Stimulated activated naive CD8-positive, alpha-beta T cell treated with anti-CD3 and anti-CD28 coated beads, Interleukin-15, amount 100 ng/mL, for 72 hours (primary cell): ENCODE measurements around the gene IRF1.

Experiments used
- ATAC-seq: fragments of 150-1000 bp; cut with Tn5 transposase; 2 replicates; pipeline ENCODE4 v1.10.0; 2021; ENCODE audit warnings: mild to moderate bottlenecking, moderate library complexity
- DNase-seq, 2 donors: peaks; one replicate each; pipeline ENCODE4 v3.0.0; 2021 to 2022
- H3K27ac Mint-ChIP-seq, 2 donors: one replicate each; pipeline ENCODE4 v1.8.0; 2022; ENCODE audit warnings: mild to moderate bottlenecking in 2 of 2, mixed read lengths in 2 of 2, moderate library complexity in 2 of 2
- H3K27me3 Mint-ChIP-seq: one replicate; pipeline ENCODE4 v1.8.0; 2022; ENCODE audit warnings: mixed read lengths
- H3K4me1 Mint-ChIP-seq: one replicate; pipeline ENCODE4 v1.8.0; 2022; ENCODE audit warnings: mild to moderate bottlenecking, mixed read lengths
- H3K4me3 Mint-ChIP-seq, 2 donors: one replicate each; pipeline ENCODE4 v1.8.0; 2022; ENCODE audit warnings: mild to moderate bottlenecking in 2 of 2, mixed read lengths in 2 of 2, moderate library complexity in 1 of 2
- H3K9me3 Mint-ChIP-seq, 2 donors: one replicate each; pipeline ENCODE4 v1.8.0; 2022; ENCODE audit warnings: mixed read lengths in 2 of 2

Gene IRF1

DNA sequence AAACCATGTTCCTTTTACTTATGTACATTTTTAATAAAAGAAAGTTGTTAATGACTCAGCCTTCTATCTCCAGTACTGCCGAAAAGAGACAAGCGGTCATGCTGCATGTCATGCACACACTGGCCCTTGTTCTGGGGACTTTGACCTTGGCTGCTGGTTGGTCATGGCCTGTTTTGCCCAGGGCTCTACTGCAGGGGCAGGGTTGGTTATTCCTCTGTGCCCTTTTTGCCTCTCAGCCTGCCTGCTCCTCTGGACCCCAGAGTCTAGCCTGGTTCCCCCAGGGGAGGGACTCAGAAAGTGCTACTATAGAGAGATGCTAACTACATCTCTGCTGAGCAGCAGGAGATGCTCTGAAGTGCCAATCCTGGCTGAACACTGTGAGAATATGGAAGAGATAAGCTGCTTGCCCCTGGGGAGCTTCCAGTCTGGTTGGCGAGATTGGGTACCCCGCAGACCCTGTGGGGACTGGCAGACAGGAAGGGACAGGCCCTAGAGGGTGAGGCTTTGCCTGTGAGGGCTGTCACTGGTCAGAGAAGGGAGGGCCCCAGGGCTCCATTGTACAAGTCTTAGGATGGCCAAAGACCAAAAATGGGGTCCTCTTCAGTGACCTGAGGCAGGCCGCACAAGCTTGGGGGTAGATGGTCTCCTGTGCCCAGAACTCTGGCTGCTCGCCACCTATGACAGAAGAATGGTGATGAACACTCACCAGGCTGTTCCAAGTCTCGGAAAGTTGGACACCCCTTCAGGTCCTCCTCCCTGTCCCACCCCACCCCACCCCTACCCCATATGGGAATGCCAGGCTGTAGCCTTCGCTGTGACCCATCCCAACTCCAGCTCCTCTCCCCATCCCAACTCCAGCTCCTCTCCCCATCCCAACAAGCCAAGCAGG lies 14.3 kb downstream of the IRF1 start:
- DNase-seq (peak; percentile 14 to 28), ATAC-seq (no peak)
- Mint-ChIP-seq H3K27ac (peak overlapping the region; percentile 64 to 96), H3K4me1 (peaks cover 98% of the 10 kb centered on the region), H3K4me3 (peak overlapping the region in 1 of 2 donors; percentile 9), H3K27me3 (no peaks in the 10 kb centered on the region), H3K9me3 (no peaks in the 10 kb centered on the region)

DNA sequence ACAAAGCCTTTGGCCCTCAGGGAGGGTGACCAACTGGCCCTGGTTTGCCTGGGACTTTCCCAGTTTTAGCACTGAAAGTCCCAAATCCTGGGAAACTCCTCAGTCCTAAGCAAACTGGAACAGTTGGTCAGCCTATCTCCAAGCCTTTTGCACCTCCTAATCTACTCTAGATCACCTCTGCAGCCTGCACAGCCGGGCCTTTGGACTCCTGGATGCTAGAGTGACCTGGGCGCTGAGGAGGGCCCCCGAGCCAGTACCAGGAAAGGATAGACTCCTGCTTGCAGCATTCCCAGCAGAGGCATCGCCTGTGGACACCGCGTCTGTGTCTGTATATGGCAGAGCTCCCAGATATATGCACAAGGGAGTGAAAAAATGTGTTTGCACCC lies 15.1 kb downstream of the IRF1 start:
- ATAC-seq, result no peak
- no peaks in the 10 kb centered on the region for H3K27me3 Mint-ChIP-seq
- H3K27ac Mint-ChIP-seq, result peak overlapping the region in 1 of 2 donors; percentile 95
- H3K9me3 Mint-ChIP-seq, result no peaks in the 10 kb centered on the region
- peak in 1 of 2 donors; percentile 8 for DNase-seq
- H3K4me1 Mint-ChIP-seq, result peaks cover 98% of the 10 kb centered on the region
- H3K4me3 Mint-ChIP-seq, result peak overlapping the region in 1 of 2 donors; percentile 51

DNA sequence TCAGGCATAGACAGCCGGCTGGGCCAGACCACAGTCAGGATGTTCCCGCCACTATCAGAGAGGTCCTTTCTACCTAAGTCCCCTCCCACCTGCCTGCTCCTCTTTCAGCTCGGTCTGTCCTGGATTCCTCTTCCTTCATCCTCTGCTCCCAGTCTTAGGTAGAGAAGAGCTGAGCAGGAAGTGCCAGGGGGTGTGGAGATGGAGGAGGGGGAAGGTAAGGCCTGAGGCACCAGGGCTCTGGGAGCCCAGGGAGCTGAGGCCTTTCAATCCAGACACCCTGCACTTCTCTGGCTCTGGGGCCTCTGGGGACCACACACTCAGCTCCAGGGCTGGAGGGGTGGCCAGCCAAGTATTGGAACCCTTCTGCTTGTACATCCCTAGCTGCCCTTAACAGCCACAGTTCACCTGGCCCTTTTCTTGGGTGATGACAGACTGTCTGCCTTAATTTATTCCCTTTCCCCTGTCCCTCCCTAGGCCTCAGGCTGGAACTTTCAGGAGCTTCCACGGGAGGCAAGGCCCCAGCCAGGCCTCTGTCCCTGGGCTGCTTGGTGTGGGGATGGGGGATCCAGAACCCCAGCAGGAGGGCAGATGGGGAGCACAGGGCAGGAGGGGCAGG lies 15.6 kb downstream of the IRF1 start:
- ATAC-seq, result no peak
- Mint-ChIP-seq H3K4me1 (peaks cover 98% of the 10 kb centered on the region), H3K27me3 (no peaks in the 10 kb centered on the region), H3K9me3 (no peaks in the 10 kb centered on the region), H3K27ac (peak overlapping the region; percentile 14 to 95), H3K4me3 (peak overlapping the region in 1 of 2 donors; percentile 27)
- peak in 1 of 2 donors; percentile 10 for DNase-seq

DNA sequence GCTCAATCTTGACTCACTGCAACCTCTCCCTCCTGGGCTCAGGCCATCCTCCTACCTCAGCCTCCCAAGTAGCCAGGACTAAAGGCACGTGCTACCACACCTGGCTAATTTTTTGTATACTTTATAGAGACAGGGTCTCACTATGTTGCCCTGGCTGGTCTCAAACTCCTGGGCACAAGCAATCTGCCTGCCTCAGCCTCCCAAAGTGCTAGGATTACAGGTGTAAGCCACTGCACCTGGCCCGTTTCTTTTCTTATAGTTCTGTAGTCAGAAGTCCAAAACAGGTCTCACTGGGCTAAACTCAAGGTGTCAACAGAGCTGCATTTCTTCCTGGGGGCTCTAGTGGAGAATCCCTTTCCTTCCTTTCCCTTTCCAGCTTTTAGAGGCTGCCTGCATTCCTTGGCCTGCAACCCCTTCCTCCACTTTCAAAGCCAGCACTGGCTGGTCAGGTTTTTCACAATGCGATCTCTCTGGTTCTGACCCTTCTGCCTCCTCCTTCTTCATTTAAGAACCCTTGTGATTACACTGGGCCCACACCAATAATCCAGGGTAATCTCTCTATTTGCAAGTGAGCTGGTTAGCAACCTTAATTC lies 16.3 kb downstream of the IRF1 start:
- Mint-ChIP-seq H3K27me3 (no peaks in the 10 kb centered on the region), H3K4me3 (no peak overlapping the region), H3K27ac (peak overlapping the region; percentile 14 to 95), H3K4me1 (peaks cover 98% of the 10 kb centered on the region), H3K9me3 (no peaks in the 10 kb centered on the region)
- peak in 1 of 2 donors; percentile 5 for DNase-seq
- no peak for ATAC-seq

DNA sequence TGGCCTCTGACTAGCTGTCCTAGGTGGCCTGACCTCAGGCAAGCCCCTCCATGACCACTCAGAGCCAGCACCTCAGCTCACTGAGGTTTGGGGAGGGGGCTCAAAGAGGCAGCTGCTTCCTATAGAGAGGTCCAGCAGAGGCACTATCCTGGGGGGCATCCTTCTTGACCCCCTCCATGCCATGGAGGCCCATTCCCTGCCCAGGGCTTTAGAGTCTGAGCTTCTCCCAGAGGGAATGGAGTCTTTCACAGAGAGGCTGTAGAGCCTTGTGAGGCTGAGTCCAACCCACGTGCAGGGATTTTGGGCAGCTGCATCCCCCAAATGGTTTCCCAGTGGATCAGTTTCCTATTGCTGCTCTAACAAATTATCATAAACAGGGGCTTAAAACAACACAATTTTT lies 16.9 kb downstream of the IRF1 start:
- H3K27me3 Mint-ChIP-seq, result no peaks in the 10 kb centered on the region

DNA sequence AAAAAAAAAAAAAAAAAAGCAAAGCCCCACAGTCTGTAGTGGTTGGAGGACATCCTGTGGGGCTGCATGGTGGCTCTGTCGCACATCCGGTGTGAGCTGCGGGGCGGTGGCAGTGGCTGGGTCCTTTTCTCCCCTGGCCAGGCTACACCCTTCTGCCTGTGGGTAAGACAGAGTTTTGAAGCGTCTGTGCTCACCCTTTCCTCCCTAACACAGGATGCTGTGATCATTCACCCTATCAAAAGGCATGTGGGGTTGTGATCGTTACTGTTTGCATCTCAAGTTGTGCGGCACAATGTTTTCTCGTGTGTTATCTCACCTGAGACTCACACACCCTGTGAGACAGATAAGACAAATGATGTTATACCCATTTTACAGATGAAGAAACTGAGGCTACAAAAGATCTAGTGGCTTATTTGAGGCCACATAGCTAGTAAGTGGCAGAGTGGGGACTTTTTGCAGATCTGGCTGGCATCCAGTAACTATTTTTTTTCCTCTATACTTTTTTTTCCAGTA lies 17.5 kb downstream of the IRF1 start:
- Mint-ChIP-seq H3K4me1 (peaks cover 98% of the 10 kb centered on the region), H3K9me3 (no peaks in the 10 kb centered on the region), H3K4me3 (peak overlapping the region in 1 of 2 donors; percentile 18), H3K27ac (peak overlapping the region; percentile 92 to 93), H3K27me3 (no peaks in the 10 kb centered on the region)
- DNase-seq (peak; percentile 73 to 88), ATAC-seq (peak; percentile 96)

More for the DNA sequence above, 16.9 kb downstream of the IRF1 start:
- H3K4me3 Mint-ChIP-seq, result peak overlapping the region in 1 of 2 donors; percentile 18
- peaks cover 98% of the 10 kb centered on the region for H3K4me1 Mint-ChIP-seq
- DNase-seq (peak in 1 of 2 donors; percentile 9), ATAC-seq (no peak)
- H3K27ac Mint-ChIP-seq, result peak overlapping the region in 1 of 2 donors; percentile 92
- H3K9me3 Mint-ChIP-seq, result no peaks in the 10 kb centered on the region

DNA sequence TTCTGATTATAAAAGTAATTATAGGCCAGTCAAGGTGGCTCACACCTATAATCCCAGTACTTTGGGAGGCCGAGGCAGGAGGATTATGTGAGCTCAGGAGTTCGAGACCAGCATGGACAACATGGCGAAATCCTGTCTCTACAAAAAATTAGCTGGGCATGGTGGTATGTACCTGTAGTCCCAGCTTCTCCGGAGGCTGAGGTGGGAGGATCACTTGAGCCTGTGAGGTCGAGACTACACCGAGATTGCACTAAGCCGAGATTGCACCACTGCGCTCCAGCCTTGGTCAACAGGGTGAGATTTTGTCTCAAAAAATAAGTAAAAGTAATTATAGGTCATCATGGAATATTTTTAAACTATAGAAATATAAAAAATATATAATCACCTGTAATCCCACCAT lies 18.1 kb downstream of the IRF1 start:
- ATAC-seq, result no peak
- no peak overlapping the region for H3K4me3 Mint-ChIP-seq
- H3K4me1 Mint-ChIP-seq, result peaks cover 98% of the 10 kb centered on the region
- no peaks in the 10 kb centered on the region for H3K9me3 Mint-ChIP-seq
- DNase-seq, result peak in 1 of 2 donors; percentile 8
- no peaks in the 10 kb centered on the region for H3K27me3 Mint-ChIP-seq
- H3K27ac Mint-ChIP-seq, result no peak overlapping the region

DNA sequence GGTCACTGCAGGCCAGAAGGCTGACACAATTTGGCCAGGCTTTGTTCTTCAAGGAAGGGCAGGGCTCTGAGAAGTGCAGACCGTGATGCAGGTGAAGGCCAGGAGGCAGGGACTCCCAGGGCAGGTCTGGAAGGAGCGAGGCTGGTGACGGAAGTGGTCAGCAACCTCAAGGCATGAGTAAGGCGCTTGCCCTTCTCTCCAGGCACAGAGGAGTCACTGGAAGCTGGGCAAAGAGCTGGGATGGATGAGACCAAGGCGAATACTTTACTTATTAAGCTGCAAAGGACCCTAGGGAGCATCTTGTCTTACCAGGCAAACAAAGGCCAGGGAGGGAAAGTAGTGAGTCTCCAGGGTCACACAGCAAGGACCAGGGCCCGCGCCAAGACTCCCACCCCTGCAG lies 18.6 kb downstream of the IRF1 start:
- Mint-ChIP-seq H3K4me1 (peaks cover 98% of the 10 kb centered on the region), H3K9me3 (no peaks in the 10 kb centered on the region), H3K27me3 (no peaks in the 10 kb centered on the region), H3K4me3 (peak overlapping the region; percentile 4 to 13), H3K27ac (peak overlapping the region; percentile 1 to 54)
- DNase-seq, result peak in 1 of 2 donors; percentile 4
- no peak for ATAC-seq

DNA sequence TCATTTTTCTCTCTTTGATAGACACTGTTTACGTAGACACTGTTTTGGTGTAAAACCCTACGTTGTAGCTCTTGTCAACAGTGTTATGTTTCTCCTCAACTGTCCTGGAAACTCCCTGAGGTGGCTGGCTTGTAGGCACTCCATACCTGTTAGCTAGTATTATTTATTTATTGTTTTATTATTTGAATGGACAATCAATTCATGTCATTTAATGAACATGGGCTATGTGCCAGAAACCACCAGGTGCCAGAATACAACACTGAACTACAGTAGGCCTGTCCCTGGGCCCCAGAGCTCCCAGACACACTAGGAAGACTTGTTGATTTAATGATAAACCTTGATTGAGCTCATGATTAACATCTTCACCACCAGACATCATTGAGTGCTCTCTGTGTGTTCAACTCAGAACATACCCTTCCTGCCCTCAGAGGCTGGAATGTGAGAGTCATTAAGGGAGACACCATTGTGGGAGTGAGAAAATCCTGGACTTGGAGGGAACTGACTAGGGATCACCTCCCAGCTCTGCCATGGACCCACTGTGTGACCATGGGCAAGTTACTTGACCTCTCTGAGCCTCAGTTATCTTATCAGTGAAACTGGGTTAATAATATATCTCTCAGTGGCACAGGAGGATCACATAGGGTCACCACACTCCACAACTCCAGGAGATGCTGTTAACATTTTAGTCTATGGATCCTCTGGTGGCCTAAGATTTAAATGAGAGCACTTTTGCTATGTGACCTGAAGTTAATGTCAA lies 19.2 kb downstream of the IRF1 start:
- no peaks in the 10 kb centered on the region for H3K9me3 Mint-ChIP-seq
- no peak for ATAC-seq
- H3K4me3 Mint-ChIP-seq, result peak overlapping the region; percentile 4 to 13
- H3K27me3 Mint-ChIP-seq, result no peaks in the 10 kb centered on the region
- H3K4me1 Mint-ChIP-seq, result peaks cover 98% of the 10 kb centered on the region
- peak in 1 of 2 donors; percentile 4 for DNase-seq
- peak overlapping the region; percentile 21 to 54 for H3K27ac Mint-ChIP-seq

DNA sequence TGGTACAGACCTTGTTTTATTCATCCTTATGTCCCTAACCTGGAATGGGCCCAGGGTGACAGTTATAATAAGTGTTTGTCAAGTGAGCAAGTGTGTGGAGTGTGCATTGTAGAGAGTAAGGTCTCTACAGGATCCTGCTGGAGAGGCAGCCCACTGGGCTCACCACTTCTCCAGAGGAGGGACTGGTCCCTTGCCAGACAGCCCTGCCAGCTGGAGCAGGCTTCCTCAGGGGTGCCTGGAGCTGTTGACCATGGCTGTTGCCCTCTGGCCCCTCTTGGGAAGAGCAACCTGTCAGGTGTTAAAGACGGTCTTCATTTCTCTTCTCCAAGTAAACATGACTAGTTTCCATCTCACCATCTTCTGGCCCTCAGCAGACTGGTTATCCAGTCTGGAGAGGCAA lies 20.0 kb downstream of the IRF1 start:
- no peaks in the 10 kb centered on the region for H3K9me3 Mint-ChIP-seq
- H3K4me1 Mint-ChIP-seq, result peaks cover 98% of the 10 kb centered on the region
- no peak overlapping the region for H3K27ac Mint-ChIP-seq
- DNase-seq (peak in 1 of 2 donors; percentile 6), ATAC-seq (no peak)
- H3K4me3 Mint-ChIP-seq, result no peak overlapping the region
- no peaks in the 10 kb centered on the region for H3K27me3 Mint-ChIP-seq

DNA sequence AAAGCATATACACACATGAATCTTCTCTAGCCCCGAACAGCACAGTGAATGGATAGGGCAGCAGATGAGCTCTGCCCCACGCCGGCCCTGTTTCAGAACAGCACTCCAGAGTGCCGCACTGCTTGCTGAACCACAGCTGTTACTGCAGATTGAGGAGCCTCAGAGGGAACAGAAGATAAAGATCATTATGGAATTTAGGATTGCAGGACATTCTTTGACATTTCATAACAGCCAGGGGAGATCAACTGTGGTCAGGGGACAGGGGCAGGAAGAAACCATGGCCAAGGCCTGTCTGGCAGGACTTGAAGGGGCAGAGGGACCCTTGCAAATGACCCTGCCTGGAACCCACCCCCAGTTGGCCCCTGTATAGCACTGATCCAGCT lies 20.6 kb downstream of the IRF1 start:
- no peak for ATAC-seq
- H3K27ac Mint-ChIP-seq, result peak overlapping the region in 1 of 2 donors; percentile 79
- DNase-seq, result peak in 1 of 2 donors; percentile 2

DNA sequence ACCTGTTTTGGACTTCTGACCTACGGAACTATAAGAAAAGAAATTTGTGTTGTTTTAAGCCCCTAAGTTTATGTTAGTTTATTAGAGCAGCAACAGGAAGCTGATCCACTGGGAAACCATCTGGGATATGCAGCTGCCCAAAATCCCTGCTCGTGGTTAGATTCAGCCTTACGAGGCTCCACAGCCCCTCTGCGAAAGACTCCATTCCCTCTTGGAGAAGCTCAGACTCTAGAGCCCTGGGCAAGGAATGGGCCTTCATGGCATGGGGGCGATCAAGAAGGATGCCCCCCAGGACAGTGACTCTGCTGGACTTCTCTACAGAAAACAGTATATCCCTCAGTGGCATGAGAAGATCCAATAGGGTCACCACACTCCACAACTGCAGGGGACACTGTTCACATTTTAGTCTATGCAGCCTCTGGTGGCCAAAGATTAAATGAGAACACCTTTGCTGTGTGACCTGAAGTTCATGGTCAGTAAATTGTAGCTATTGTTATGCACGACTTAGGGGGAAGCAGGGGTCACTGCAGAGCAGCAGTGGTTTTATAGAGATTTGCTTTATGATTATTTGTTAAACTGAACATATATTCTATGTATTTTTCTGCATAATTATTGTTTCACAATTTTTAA lies 21.1 kb downstream of the IRF1 start:
- Mint-ChIP-seq H3K9me3 (no peaks in the 10 kb centered on the region), H3K27me3 (no peaks in the 10 kb centered on the region), H3K4me3 (no peak overlapping the region), H3K27ac (no peak overlapping the region), H3K4me1 (peaks cover 98% of the 10 kb centered on the region)
- DNase-seq, result peak in 1 of 2 donors; percentile 1
- no peak for ATAC-seq

More for the DNA sequence above, 20.6 kb downstream of the IRF1 start:
- H3K4me3 Mint-ChIP-seq, result no peak overlapping the region
- no peaks in the 10 kb centered on the region for H3K27me3 Mint-ChIP-seq
- H3K4me1 Mint-ChIP-seq, result peaks cover 98% of the 10 kb centered on the region
- H3K9me3 Mint-ChIP-seq, result no peaks in the 10 kb centered on the region

DNA sequence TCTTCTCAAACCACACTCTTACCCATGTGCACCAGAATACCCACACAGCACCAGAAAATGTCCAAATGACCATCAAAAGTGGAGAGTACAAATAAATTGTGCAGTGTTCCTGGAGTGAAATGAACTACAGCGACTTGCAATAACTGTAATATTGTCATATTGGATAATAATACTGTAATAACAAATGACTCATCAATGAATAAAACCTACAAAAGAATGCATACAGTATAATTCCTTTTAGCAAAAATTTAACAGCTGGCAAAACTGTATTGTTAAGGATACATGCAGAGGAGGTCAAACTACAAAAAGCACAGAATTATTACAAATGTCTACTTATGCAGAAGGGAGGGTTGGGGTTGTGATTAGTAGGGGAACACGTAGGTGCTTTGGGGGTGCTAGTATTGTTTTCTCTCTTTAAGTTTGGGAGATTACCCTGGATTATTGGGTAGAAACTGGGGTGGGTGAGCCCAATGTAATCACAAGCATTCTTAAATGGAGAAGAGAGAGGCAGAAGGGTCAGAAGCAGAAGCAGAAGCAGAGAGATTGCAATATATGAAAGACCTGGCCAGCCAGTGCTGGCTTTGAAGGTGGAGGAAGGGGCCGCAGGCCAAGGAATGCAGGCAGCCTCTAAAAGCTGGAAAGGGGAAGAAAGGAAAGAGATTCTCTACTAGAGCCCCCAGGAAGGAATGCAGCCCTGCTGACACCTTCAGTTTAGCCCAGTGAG lies 21.8 kb downstream of the IRF1 start:
- DNase-seq (no peak), ATAC-seq (no peak)
- H3K4me3 Mint-ChIP-seq, result no peak overlapping the region

More for the DNA sequence above, 21.8 kb downstream of the IRF1 start:
- Mint-ChIP-seq H3K27ac (peak overlapping the region in 1 of 2 donors; percentile 29), H3K9me3 (no peaks in the 10 kb centered on the region), H3K27me3 (no peaks in the 10 kb centered on the region), H3K4me1 (peaks cover 98% of the 10 kb centered on the region)
